Gastrocnemius medialis (tissue), 4 donors: ENCODE data around the gene NAP1L4. TPM values are rescaled to one million over a fixed set of nuclear protein-coding genes. Genes with fewer than 3 reads are reported as not detected.

Experiments used
- ATAC-seq, 2 donors: fragments of 150-250 bp; one replicate each; pipeline ENCODE4 v1.9.1; 2016
- DNase-seq, 2 donors: peaks; one replicate each; pipeline ENCODE4 v3.0.0-alpha.2; 2019
- H3K27ac ChIP-seq, 4 donors: fragments of 200-600 bp; sonication (generic); 1 replicate in 1 of 4; 2 replicates in 3 of 4; pipeline ENCODE4 v1.5.1; 2016 to 2018; ENCODE audit warnings: mild to moderate bottlenecking in 2 of 4, moderate library complexity in 1 of 4
- H3K27me3 ChIP-seq, 3 donors: fragments of 200-600 bp; sonication (generic) in 2 of 3; 1 replicate in 1 of 3; 2 replicates in 2 of 3; pipeline versions ENCODE4 v1.5.1 to v1.6.0; 2016 to 2019; ENCODE audit warnings: mild to moderate bottlenecking in 1 of 3, moderate library complexity in 1 of 3
- H3K36me3 ChIP-seq, 2 donors: fragments of 200-600 bp; sonication (generic) in 1 of 2; one replicate each; pipeline ENCODE4 v1.5.1; 2017 to 2018
- H3K4me1 ChIP-seq, 2 donors: fragments of 200-600 bp; sonication (generic) in 1 of 2; one replicate each; pipeline ENCODE4 v1.5.1; 2016 to 2017; ENCODE audit warnings: mild to moderate bottlenecking in 2 of 2
- H3K4me3 ChIP-seq, 4 donors: fragments of 200-600 bp; sonication (generic) in 3 of 4; 1 replicate in 1 of 4; 2 replicates in 3 of 4; pipeline ENCODE4 v1.5.1; 2016 to 2019; ENCODE audit warnings: mild to moderate bottlenecking in 2 of 4
- H3K9me3 ChIP-seq, 3 donors: fragments of 200-600 bp; sonication (generic) in 2 of 3; 1 replicate in 1 of 3; 2 replicates in 2 of 3; pipeline ENCODE4 v1.5.1; 2016 to 2019
- POLR2A ChIP-seq, 2 donors: fragments of 450-650 bp; IDR thresholded peaks; one replicate each; pipeline ENCODE4 v1.6.1; 2017; ENCODE audit warnings: antibody characterized with exemption in 2 of 2, mild to moderate bottlenecking in 2 of 2, moderate library complexity in 2 of 2
- in situ Hi-C, 4 donors: fragments of 200-750 bp; cut with MboI; loops; one replicate each; pipeline versions ENCODE4 v1.15.0 to v1.8.0; 2017; ENCODE audit warnings: low sequenced_read_pairs in 4 of 4
- intact Hi-C: fragments of 100-400 bp; cut with DNase I; formaldehyde crosslinking; loops from one replicate; pipeline ENCODE4 v1.15.1; 2023; ENCODE audit warnings: low total_unique reads
- total RNA-seq, 4 donors: library from RNA; depleted of rRNA; stranded (reverse); fragments of >200 nt; gene quantifications; one replicate each; pipeline versions ENCODE4 v1.1.0 to v1.2.3, GENCODE V29; 2016
- TF ChIP-seq, protein P1 (sequence below), 5 experiments: fragments of 450-650 bp in 3 of 5; fragments of 200-600 bp in 2 of 5; sonication (generic) in 2 of 5; IDR thresholded peaks in 4 of 5; conservative IDR thresholded peaks in 1 of 5; 1 replicate in 4 of 5; 2 replicates in 1 of 5; pipeline ENCODE4 v1.5.1; 2016 to 2019; ENCODE audit warnings: antibody characterized with exemption in 5 of 5, mild to moderate bottlenecking in 3 of 5, moderate library complexity in 3 of 5

Gene NAP1L4
- total RNA-seq, 4 donors from 2014 or later, result 86.4 to 123 (median 111) TPM

DNA sequence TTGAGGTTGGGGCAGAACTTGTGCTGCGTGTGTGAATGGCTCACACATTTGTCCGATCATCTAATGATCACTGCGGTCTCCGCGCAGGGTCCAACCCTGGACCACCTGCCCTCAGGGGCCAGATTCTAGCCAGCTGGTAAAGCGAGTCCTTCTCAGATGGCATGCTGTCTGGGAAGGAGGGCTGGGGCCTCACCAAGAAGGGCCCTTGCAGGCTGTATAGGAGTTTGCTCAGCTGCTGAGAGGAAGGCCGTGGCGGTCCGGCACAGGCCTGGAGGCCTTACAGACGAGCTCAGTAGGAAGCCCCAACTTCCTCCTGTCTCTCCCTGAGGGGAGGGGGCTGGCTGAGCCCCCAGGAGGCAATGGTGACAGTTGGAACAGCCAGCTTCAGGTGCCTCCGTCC is 76.7 kb downstream of the NAP1L4 start:
- Histone ChIP-seq H3K27ac (no peak overlapping the region), H3K4me1 (no peaks in the 10 kb centered on the region), H3K27me3 (no peaks in the 10 kb centered on the region), H3K9me3 (no peaks in the 10 kb centered on the region), H3K36me3 (no peaks in the 10 kb centered on the region), H3K4me3 (no peak overlapping the region)
- in situ Hi-C loops, result no loop called here
- intact Hi-C loops, result no loop called here
- TF ChIP-seq, protein P1, sequence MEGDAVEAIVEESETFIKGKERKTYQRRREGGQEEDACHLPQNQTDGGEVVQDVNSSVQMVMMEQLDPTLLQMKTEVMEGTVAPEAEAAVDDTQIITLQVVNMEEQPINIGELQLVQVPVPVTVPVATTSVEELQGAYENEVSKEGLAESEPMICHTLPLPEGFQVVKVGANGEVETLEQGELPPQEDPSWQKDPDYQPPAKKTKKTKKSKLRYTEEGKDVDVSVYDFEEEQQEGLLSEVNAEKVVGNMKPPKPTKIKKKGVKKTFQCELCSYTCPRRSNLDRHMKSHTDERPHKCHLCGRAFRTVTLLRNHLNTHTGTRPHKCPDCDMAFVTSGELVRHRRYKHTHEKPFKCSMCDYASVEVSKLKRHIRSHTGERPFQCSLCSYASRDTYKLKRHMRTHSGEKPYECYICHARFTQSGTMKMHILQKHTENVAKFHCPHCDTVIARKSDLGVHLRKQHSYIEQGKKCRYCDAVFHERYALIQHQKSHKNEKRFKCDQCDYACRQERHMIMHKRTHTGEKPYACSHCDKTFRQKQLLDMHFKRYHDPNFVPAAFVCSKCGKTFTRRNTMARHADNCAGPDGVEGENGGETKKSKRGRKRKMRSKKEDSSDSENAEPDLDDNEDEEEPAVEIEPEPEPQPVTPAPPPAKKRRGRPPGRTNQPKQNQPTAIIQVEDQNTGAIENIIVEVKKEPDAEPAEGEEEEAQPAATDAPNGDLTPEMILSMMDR (IDR thresholded peaks at IDR 0.05 in 4 of 5, conservative IDR thresholded peaks at IDR 0.05 in 1 of 5), result no peak
- no peak for TF ChIP-seq POLR2A (IDR thresholded peaks at IDR 0.05)
- no peak for DNase-seq
- ATAC-seq, result no peak

DNA sequence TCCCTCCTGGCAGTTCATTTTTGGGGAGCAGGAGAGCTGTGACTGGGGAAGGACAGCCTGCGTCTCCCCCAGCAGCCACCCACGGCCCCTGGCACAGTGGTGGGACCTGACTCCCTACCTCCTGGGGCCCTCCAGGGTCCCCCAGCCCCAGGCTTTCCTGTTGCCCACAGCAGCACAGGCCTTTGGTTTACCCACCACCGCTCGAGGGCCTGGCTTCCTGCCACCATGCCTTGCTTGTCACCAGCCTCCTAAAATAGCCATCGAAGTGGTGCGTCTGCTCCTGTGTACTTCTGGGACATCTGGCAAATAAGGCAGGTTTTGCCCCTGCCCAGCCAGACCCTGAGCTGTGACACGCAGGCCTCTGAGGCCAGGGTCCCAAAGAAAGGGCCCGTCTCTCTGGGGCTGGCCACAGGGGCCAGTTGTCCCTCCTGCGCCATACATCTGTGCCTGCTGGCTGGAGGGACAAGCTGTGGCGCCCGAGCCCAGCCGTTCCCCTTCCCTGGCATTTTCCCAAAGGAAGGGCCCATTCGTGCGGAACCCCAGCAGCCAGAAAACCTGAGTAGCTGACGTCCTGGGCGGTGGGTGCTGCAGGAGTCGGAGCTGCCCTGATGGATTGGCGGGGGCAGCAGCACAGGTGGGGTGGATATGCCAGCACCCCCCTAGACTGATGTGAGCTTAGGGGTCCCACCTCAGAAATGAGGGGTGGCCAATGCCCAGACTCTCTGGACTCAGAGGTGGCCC is 77.5 kb downstream of the NAP1L4 start:
- TF ChIP-seq POLR2A (IDR thresholded peaks at IDR 0.05), result no peak
- TF ChIP-seq, protein P1 (IDR thresholded peaks at IDR 0.05 in 4 of 5, conservative IDR thresholded peaks at IDR 0.05 in 1 of 5), result no peak
- Histone ChIP-seq H3K9me3 (no peaks in the 10 kb centered on the region), H3K36me3 (no peaks in the 10 kb centered on the region), H3K27ac (no peak overlapping the region), H3K4me3 (no peak overlapping the region), H3K4me1 (no peaks in the 10 kb centered on the region), H3K27me3 (peaks cover 0 to under 1% (median 0%) of the 10 kb centered on the region in 3 donors)
- no peak for DNase-seq
- ATAC-seq, result no peak
- intact Hi-C loops, result no loop called here
- in situ Hi-C loops, result no loop called here

DNA sequence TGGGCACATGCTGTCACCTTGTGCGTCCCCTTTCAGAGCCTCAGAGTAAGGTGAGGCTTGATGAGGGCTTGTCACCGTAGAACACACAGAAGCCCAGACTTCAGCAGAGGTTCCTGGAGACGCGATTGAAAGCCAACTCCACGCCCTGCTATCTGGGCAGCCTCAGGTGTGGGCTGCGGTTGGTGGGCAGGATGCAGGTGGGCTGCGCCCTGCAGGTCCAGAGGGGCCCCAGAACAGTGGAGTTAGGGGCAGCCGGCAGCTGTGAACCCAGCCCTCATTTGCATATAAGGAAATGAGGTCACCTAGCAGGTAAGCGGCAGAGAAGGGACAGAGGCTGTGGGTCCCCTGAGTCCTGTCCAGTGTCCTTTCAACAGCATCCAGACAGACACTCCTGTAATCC is 78.4 kb downstream of the NAP1L4 start:
- H3K4me3 ChIP-seq, result no peak overlapping the region
- peaks cover 4 to 9% (median 7%) of the 10 kb centered on the region in 3 donors for H3K27me3 ChIP-seq
- no peaks in the 10 kb centered on the region for H3K36me3 ChIP-seq
- TF ChIP-seq, protein P1 (IDR thresholded peaks at IDR 0.05 in 4 of 5, conservative IDR thresholded peaks at IDR 0.05 in 1 of 5), result no peak
- no peak for TF ChIP-seq POLR2A (IDR thresholded peaks at IDR 0.05)
- H3K27ac ChIP-seq, result no peak overlapping the region
- DNase-seq (no peak), ATAC-seq (no peak)
- intact Hi-C loops, result no loop called here
- H3K9me3 ChIP-seq, result no peaks in the 10 kb centered on the region
- in situ Hi-C loops, result no loop called here
- H3K4me1 ChIP-seq, result no peaks in the 10 kb centered on the region

DNA sequence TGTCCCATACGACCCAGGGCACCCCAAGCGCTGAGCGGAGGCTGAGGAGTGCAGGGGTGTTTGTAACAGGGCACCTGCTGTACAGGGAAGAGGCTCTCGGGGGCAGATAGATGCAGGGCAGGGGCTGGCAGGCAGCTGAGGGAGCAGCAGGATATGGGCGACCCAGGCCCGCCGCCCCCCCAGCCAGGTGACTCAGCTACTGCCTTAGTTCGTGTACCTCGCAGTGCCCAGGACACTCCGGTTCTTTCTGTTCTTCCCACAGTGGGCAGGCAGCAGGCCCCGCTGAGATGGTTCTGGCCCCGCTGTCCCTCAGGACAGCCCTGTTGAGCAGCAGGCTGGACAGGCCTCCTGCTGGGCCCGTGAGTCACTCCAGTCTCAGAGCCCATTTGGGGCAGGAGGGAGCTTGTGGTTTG is 79.1 kb downstream of the NAP1L4 start:
- no peak for TF ChIP-seq POLR2A (IDR thresholded peaks at IDR 0.05)
- TF ChIP-seq, protein P1 (IDR thresholded peaks at IDR 0.05 in 4 of 5, conservative IDR thresholded peaks at IDR 0.05 in 1 of 5), result no peak
- no peaks in the 10 kb centered on the region for H3K36me3 ChIP-seq
- in situ Hi-C loops, result no loop called here
- peaks cover 10 to 15% (median 15%) of the 10 kb centered on the region in 3 donors for H3K27me3 ChIP-seq
- ATAC-seq, result no peak
- H3K4me1 ChIP-seq, result no peaks in the 10 kb centered on the region
- no peak for DNase-seq
- H3K9me3 ChIP-seq, result no peaks in the 10 kb centered on the region
- H3K4me3 ChIP-seq, result no peak overlapping the region
- H3K27ac ChIP-seq, result no peak overlapping the region
- intact Hi-C loops, result no loop called here
